Measurements from ENCODE around the gene CTTNBP2.

CTTNBP2 gene

GRCh38 chr7:117806011-117806410 lies 67.2 kb downstream of the CTTNBP2 start:
- no peak for TF ChIP-seq ZFHX2 (tag by site-specific recombination; conservative IDR thresholded peaks at IDR 0.05)
- TF ChIP-seq ZNF146 (tag by site-specific recombination; IDR thresholded peaks at IDR 0.05): no peak
- no peak for TF ChIP-seq ZNF404 (tag by site-specific recombination; IDR thresholded peaks at IDR 0.05)
- no peak for TF ChIP-seq ZNF596 (tag by site-specific recombination; IDR thresholded peaks at IDR 0.05)
- no peak for TF ChIP-seq YY2 (tag by site-specific recombination; IDR thresholded peaks at IDR 0.05)
- TF ChIP-seq ZNF350 (tag by site-specific recombination; IDR thresholded peaks at IDR 0.05): no peak
- TF ChIP-seq ZNF132 (tag by site-specific recombination; IDR thresholded peaks at IDR 0.05; ENCODE audit: borderline replicate concordance): no peak
- no peak for TF ChIP-seq ZNF677 (tag by site-specific recombination; IDR thresholded peaks at IDR 0.05)
- TF ChIP-seq GLI4 (tag by site-specific recombination; IDR thresholded peaks at IDR 0.05): no peak
- no peak for TF ChIP-seq ZNF785 (tag by site-specific recombination; IDR thresholded peaks at IDR 0.05)
- no peak for TF ChIP-seq REPIN1 (tag by site-specific recombination; IDR thresholded peaks at IDR 0.05; ENCODE audit: low read depth)
- no peak for TF ChIP-seq ZNF214 (tag by site-specific recombination; IDR thresholded peaks at IDR 0.05; ENCODE audit: borderline replicate concordance)
- TF ChIP-seq ZNF776 (tag by site-specific recombination; IDR thresholded peaks at IDR 0.05; ENCODE audit: borderline replicate concordance): no peak
- no peak for TF ChIP-seq ZNF302 (tag by site-specific recombination; IDR thresholded peaks at IDR 0.05; ENCODE audit: low read depth)
- TF ChIP-seq EGR2 (tag by site-specific recombination; IDR thresholded peaks at IDR 0.05; ENCODE audit: low read depth): no peak
- TF ChIP-seq ZNF18 (tag by site-specific recombination; IDR thresholded peaks at IDR 0.05): no peak
- TF ChIP-seq GLIS1 (tag by site-specific recombination; IDR thresholded peaks at IDR 0.05): no peak
- no peak for TF ChIP-seq ZNF416 (tag by site-specific recombination; IDR thresholded peaks at IDR 0.05)
- TF ChIP-seq PRDM4 (tag by site-specific recombination; IDR thresholded peaks at IDR 0.05): no peak
- POLR2A ChIA-PET: no interaction called here
- H3K4me1 ChIP-seq (ENCODE audit: control insufficient read depth, insufficient read depth, low read length): no peaks in the 10 kb centered on the region
- no peak overlapping the region for H3K27ac ChIP-seq (ENCODE audit: extremely low read depth, low read depth, low read length)
- H3K4me3 ChIP-seq (ENCODE audit: low read depth, low read length): no peak overlapping the region
- H3K9me3 ChIP-seq (ENCODE audit: control insufficient read depth, insufficient read depth, low read depth, low read length): no peaks in the 10 kb centered on the region
- H3K36me3 ChIP-seq (ENCODE audit: control insufficient read depth in 2 of 2, insufficient read depth in 1 of 2, low read length in 2 of 2): no peaks in the 10 kb centered on the region
- CTCF ChIA-PET: no interaction called here

GRCh38 chr7:117805241-117805640 lies 68.0 kb downstream of the CTTNBP2 start:
- Histone ChIP-seq H3K4me1 (ENCODE audit: control insufficient read depth, insufficient read depth, low read length) (no peaks in the 10 kb centered on the region), H3K36me3 (ENCODE audit: control insufficient read depth in 2 of 2, insufficient read depth in 1 of 2, low read length in 2 of 2) (no peaks in the 10 kb centered on the region), H3K27ac (ENCODE audit: extremely low read depth, low read depth, low read length) (no peak overlapping the region), H3K4me3 (ENCODE audit: low read depth, low read length) (no peak overlapping the region), H3K9me3 (ENCODE audit: control insufficient read depth, insufficient read depth, low read depth, low read length) (no peaks in the 10 kb centered on the region)
- ChIA-PET POLR2A (no interaction called here), CTCF (no interaction called here)
- TF ChIP-seq ZNF280C (tag by site-specific recombination; IDR thresholded peaks at IDR 0.05) (no peak), PATZ1 (tag by site-specific recombination; IDR thresholded peaks at IDR 0.05) (no peak), ZNF23 (tag by site-specific recombination; IDR thresholded peaks at IDR 0.05; ENCODE audit: borderline replicate concordance) (no peak), ZNF580 (tag by site-specific recombination; IDR thresholded peaks at IDR 0.05) (no peak), ZNF16 (tag by site-specific recombination; IDR thresholded peaks at IDR 0.05; ENCODE audit: low read depth) (no peak), ZNF26 (tag by site-specific recombination; IDR thresholded peaks at IDR 0.05) (no peak), ZNF548 (tag by site-specific recombination; IDR thresholded peaks at IDR 0.05) (no peak), ZNF48 (tag by site-specific recombination; IDR thresholded peaks at IDR 0.05) (no peak), PRDM1 (tag by site-specific recombination; IDR thresholded peaks at IDR 0.05) (no peak)
